GM03348 (cell line): Measurements from ENCODE around the gene JPH2.
"Not testable (repeated sequence)": the region's sequence is repeated elsewhere in the genome, so short reads cannot be mapped to it uniquely, and the experiment has no call there.

Experiments used
- DNase-seq: peaks from one replicate; pipeline ENCODE4 v3.0.0; 2012; ENCODE audit warnings: low spot score

Gene JPH2

GRCh38 chr20:44187054-44187771, at the start of gene JPH2:
JPH2 (minus strand) TSS chr20:44187188; CDS start chr20:44186705, 483 bp downstream.
- DNase-seq: peak; percentile 88

GRCh38 chr20:44235702-44236101, 48.7 kb upstream of the JPH2 start:
- DNase-seq: no peak

- DNase-seq: no peak
Observed at GRCh38 chr20:44234566-44235317, 47.8 kb upstream of the JPH2 start.

- DNase-seq: no peak
Observed at GRCh38 chr20:44233436-44234016, 46.5 kb upstream of the JPH2 start.

GRCh38 chr20:44232469-44232856, 45.5 kb upstream of the JPH2 start:
- DNase-seq: not testable (repeated sequence)

GRCh38 chr20:44231713-44232468, 44.9 kb upstream of the JPH2 start:
- DNase-seq: no peak

- DNase-seq: no peak
Observed at GRCh38 chr20:44231193-44231592, 44.2 kb upstream of the JPH2 start.

GRCh38 chr20:44228465-44229258, 41.7 kb upstream of the JPH2 start:
- no peak for DNase-seq

GRCh38 chr20:44224637-44225036, 37.6 kb upstream of the JPH2 start:
- no peak for DNase-seq

GRCh38 chr20:44223721-44224120, 36.7 kb upstream of the JPH2 start:
- DNase-seq: no peak

- DNase-seq: no peak
Observed at GRCh38 chr20:44222633-44223368, 35.8 kb upstream of the JPH2 start.

GRCh38 chr20:44222027-44222426, 35.0 kb upstream of the JPH2 start:
- DNase-seq: no peak

- DNase-seq: no peak
Observed at GRCh38 chr20:44221368-44221954, 34.5 kb upstream of the JPH2 start.

- DNase-seq: no peak
Observed at GRCh38 chr20:44219791-44220190, 32.8 kb upstream of the JPH2 start.

- no peak for DNase-seq
Observed at GRCh38 chr20:44219170-44219730, 32.3 kb upstream of the JPH2 start.

GRCh38 chr20:44218446-44218845, 31.5 kb upstream of the JPH2 start:
- DNase-seq: no peak

- DNase-seq: peak; percentile 76
Observed at GRCh38 chr20:44217342-44218092, 30.5 kb upstream of the JPH2 start.

GRCh38 chr20:44215125-44215524, 28.1 kb upstream of the JPH2 start:
- DNase-seq: peak; percentile 75

- DNase-seq: no peak
Observed at GRCh38 chr20:44212792-44213191, 25.8 kb upstream of the JPH2 start.
